Measurements from ENCODE around the gene PRUNE2.

PRUNE2 gene

DNA sequence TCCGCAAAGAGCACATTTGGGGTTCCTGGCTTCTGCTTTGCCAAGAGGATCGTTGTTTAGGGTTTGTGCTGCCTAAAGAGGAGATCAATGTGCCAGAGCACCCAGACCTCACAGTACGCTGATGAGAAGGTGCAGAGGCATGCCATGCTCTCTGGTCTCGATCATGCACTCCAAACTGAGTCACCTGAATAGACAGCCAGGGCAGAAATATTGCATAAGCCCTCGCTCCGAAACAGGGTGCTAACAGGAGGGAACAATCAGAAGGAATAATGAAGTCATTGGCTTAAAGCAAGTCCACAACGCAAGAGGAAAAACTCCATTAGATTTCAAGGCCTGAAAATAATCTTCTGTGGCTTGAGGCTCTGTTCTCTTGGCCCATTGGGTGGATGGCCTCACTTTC, 322.7 kb downstream of the PRUNE2 start:
- no peak for DNase-seq (ENCODE audit: extremely low read depth, low read depth)
- TF ChIP-seq, protein P1, sequence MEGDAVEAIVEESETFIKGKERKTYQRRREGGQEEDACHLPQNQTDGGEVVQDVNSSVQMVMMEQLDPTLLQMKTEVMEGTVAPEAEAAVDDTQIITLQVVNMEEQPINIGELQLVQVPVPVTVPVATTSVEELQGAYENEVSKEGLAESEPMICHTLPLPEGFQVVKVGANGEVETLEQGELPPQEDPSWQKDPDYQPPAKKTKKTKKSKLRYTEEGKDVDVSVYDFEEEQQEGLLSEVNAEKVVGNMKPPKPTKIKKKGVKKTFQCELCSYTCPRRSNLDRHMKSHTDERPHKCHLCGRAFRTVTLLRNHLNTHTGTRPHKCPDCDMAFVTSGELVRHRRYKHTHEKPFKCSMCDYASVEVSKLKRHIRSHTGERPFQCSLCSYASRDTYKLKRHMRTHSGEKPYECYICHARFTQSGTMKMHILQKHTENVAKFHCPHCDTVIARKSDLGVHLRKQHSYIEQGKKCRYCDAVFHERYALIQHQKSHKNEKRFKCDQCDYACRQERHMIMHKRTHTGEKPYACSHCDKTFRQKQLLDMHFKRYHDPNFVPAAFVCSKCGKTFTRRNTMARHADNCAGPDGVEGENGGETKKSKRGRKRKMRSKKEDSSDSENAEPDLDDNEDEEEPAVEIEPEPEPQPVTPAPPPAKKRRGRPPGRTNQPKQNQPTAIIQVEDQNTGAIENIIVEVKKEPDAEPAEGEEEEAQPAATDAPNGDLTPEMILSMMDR (IDR thresholded peaks at IDR 0.05; ENCODE audit: low read depth, low read length), result no peak

GRCh38 chr9:76581731-76582130, 324.2 kb downstream of the PRUNE2 start:
- TF ChIP-seq, protein P1 (IDR thresholded peaks at IDR 0.05; ENCODE audit: low read depth, low read length), result no peak
- no peak for DNase-seq (ENCODE audit: extremely low read depth, low read depth)

DNA sequence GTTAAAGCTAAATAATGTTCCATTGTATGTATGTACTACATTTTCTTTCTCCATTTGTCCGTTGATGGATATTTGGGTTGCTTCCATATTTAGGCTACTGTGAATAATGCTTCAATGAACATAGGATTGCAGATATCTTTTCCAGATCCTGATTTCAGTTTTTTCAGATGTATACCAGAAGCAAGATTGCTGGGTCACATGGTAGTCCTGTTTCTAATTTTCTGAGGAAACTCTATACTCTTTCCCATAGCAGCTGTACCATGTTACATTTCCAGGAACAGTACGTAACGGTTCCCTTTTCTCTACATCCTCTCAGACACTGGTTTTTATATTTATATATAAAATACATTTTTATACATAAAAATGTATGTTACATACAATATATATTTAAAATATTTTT, 325.1 kb downstream of the PRUNE2 start:
- TF ChIP-seq, protein P1 (IDR thresholded peaks at IDR 0.05; ENCODE audit: low read depth, low read length), result no peak
- DNase-seq (ENCODE audit: extremely low read depth, low read depth), result no peak

- no peak for DNase-seq (ENCODE audit: extremely low read depth, low read depth)
- TF ChIP-seq, protein P1 (IDR thresholded peaks at IDR 0.05; ENCODE audit: low read depth, low read length), result no peak
Measured at GRCh38 chr9:76580188-76580587, 325.7 kb downstream of the PRUNE2 start.

DNA sequence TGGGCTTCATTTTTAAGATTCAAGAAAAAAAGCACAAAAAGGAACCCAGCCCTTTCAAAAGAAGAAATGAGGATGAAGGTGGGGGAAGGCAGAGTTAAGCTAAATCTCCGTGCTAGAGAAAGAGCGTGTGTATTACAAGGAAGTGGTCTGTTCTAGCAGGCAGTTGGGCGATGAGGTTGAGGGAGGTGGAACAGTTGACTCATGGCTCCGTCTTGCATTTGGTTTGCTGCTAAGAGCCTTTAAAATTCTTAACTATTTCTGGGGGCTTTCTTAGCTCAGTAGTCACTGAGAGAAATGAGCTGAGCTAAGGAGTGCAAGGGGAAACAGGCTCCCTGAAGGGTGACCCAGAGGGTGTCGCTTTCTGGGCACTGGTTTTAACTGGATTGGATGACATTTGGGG, 329.6 kb downstream of the PRUNE2 start:
- TF ChIP-seq, protein P1 (IDR thresholded peaks at IDR 0.05; ENCODE audit: low read depth, low read length), result no peak
- no peak for DNase-seq (ENCODE audit: extremely low read depth, low read depth)

DNA sequence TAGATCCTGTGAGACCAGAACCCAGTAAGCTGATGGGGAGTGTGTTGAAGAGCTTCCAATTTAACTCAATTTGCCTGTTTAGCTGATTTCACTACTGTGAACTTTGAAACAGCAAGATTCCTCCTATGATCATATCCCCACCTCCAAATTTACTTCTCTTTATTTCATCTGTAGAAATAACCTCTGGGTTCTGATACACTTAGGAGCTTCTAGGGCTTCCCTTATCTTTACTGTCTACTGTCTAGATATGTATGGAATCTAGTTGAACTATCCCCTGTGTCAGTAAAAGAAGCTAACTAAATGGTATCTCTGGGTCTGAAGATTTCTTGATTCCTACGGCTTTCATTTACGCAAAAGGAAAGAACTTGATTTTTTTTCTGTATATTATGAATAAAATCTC, 330.2 kb downstream of the PRUNE2 start:
- no peak for DNase-seq (ENCODE audit: extremely low read depth, low read depth)
- TF ChIP-seq, protein P1 (IDR thresholded peaks at IDR 0.05; ENCODE audit: low read depth, low read length), result no peak

DNA sequence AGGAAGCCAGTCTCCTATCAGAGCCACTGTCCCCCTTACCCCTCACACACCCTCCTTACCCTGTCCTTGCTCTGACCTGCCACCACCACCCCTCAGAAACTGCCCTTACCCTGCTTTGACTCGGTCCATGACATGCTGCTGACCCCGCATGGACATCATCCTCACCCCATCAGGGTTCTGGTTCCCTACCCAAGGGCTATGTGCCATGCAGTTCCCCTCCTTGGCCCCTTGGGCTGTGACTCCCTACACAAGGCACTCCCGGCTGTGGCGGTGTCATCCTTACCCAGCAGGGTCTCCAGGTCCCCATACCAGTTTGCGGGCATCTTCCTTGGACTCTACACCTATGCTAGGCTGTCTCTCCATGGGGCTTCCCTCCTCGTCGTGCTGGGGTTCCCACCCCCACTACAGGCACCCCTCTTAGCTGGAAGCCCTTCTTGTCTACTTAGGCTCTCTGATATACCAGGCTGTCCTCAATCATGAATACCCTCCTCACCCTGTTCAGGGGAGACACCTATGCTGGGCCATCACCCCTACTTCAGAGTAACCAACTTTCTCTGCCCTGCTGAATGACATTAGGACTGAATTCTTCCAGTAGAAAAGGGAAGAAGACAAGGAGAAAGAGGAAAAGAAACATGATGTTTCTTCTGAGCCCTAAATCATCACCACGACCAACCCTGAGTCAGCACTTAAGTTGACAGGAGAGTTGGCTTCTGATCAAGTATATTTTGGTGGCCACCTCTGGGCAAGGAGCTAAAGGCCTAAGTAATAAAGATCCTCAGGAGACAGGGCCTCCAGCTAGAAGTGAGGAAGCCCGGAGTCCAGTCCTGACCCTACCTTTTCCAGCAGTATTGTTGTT, 331.8 kb downstream of the PRUNE2 start:
- DNase-seq (ENCODE audit: extremely low read depth, low read depth), result no peak
- TF ChIP-seq, protein P1 (IDR thresholded peaks at IDR 0.05; ENCODE audit: low read depth, low read length), result no peak

Measured in AG09319 (cell line).